ENCODE data around the gene ELOVL5.

The ELOVL5 gene

DNA sequence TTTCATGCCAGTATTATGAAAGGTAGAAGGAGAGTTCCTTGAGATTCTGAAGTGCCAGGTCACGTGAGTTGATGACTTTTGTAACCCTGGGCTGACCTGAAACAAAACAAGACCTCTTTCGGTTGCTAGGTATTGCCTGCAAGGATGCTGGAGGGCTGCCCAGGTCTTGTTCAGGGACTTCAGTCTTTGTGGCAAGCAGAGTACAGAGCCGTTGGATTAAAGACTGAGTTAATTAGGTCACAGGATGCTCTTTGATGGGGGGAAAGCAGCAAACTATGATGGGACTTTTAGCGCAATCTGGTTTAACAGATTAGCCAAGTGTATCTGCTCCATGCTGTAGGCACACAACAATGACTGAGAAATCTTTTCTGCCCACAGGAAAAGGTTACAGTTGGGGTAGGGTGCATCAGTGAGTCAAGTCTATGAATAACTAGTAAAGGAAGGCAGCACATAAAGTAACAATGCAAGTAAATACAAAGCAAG is 12.8 kb upstream of the ELOVL5 start:
- TF ChIP-seq POLR2AphosphoS5 (IDR thresholded peaks at IDR 0.05; ENCODE audit: low read depth, low read length) (no peak), TAF1 (IDR thresholded peaks at IDR 0.05; ENCODE audit: borderline replicate concordance, insufficient read depth, low read length) (no peak), FOXP2 (optimal IDR thresholded peaks at IDR 0.05; ENCODE audit: borderline replicate concordance, extremely low read depth, extremely low read length, insufficient read depth) (no peak), SIN3A (IDR thresholded peaks at IDR 0.05; ENCODE audit: borderline replicate concordance, insufficient read depth, low read length) (no peak)
- TF ChIP-seq, protein P1, sequence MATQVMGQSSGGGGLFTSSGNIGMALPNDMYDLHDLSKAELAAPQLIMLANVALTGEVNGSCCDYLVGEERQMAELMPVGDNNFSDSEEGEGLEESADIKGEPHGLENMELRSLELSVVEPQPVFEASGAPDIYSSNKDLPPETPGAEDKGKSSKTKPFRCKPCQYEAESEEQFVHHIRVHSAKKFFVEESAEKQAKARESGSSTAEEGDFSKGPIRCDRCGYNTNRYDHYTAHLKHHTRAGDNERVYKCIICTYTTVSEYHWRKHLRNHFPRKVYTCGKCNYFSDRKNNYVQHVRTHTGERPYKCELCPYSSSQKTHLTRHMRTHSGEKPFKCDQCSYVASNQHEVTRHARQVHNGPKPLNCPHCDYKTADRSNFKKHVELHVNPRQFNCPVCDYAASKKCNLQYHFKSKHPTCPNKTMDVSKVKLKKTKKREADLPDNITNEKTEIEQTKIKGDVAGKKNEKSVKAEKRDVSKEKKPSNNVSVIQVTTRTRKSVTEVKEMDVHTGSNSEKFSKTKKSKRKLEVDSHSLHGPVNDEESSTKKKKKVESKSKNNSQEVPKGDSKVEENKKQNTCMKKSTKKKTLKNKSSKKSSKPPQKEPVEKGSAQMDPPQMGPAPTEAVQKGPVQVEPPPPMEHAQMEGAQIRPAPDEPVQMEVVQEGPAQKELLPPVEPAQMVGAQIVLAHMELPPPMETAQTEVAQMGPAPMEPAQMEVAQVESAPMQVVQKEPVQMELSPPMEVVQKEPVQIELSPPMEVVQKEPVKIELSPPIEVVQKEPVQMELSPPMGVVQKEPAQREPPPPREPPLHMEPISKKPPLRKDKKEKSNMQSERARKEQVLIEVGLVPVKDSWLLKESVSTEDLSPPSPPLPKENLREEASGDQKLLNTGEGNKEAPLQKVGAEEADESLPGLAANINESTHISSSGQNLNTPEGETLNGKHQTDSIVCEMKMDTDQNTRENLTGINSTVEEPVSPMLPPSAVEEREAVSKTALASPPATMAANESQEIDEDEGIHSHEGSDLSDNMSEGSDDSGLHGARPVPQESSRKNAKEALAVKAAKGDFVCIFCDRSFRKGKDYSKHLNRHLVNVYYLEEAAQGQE (IDR thresholded peaks at IDR 0.05; ENCODE audit: insufficient read depth in 1 of 2, low read depth in 2 of 2, low read length in 2 of 2), result no peak

DNA sequence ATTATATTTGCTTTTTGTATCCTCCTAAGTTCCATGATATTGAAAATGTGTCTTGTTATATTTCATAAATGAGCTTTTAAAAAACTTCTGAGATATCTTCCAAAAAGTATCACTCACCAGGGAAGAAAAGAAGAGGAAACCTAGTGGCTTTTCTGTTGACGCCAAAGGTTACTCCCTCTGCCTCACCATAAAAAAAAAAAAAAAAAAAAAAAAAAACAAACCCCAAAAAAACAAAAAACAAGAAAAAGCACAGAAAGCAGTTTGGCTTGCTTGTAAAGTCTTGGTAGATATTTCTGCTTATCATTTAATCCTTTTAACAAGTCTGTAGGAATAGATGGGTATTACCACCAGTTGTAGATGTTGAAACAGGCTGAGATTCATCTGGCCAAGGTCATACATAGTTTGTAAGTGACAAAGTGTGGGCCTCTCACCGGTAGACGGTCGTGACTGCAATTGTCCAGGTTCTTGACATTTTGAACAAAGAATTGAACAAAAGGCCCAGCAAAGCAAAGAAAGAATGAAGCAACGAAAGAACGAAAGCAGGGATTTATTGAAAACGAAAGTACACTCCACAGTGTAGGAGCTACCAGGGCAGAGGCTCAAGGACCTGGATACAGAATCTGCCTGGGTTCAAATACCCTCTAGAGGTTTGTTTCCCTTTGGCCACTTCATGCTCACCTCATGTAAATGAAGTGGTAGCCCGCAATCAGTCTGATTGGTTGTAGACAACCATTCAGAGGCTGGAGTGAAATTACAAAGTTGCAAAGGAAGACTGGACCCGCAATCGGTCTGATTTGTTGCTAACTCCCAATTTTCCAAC is 11.6 kb upstream of the ELOVL5 start:
- TF ChIP-seq TAF1 (IDR thresholded peaks at IDR 0.05; ENCODE audit: borderline replicate concordance, insufficient read depth, low read length) (no peak), SIN3A (IDR thresholded peaks at IDR 0.05; ENCODE audit: borderline replicate concordance, insufficient read depth, low read length) (no peak), POLR2AphosphoS5 (IDR thresholded peaks at IDR 0.05; ENCODE audit: low read depth, low read length) (no peak), FOXP2 (optimal IDR thresholded peaks at IDR 0.05; ENCODE audit: borderline replicate concordance, extremely low read depth, extremely low read length, insufficient read depth) (no peak)
- TF ChIP-seq, protein P1 (IDR thresholded peaks at IDR 0.05; ENCODE audit: insufficient read depth in 1 of 2, low read depth in 2 of 2, low read length in 2 of 2), result no peak

DNA sequence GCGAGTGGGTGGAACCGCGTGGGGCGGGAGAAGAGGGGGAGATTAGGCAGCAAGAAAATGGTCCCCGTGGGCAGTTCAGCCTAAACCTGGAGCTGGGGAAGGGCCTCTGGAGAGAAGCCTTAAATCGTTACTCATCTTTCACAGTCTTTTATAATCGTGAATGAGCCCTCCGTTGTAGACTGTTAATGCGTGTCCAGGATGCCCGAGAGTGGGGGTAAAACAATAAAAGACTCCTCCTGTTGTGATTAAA is 11.0 kb upstream of the ELOVL5 start:
- TF ChIP-seq SIN3A (IDR thresholded peaks at IDR 0.05; ENCODE audit: borderline replicate concordance, insufficient read depth, low read length) (no peak), POLR2AphosphoS5 (IDR thresholded peaks at IDR 0.05; ENCODE audit: low read depth, low read length) (no peak), FOXP2 (optimal IDR thresholded peaks at IDR 0.05; ENCODE audit: borderline replicate concordance, extremely low read depth, extremely low read length, insufficient read depth) (no peak), TAF1 (IDR thresholded peaks at IDR 0.05; ENCODE audit: borderline replicate concordance, insufficient read depth, low read length) (no peak)
- TF ChIP-seq, protein P1 (IDR thresholded peaks at IDR 0.05; ENCODE audit: insufficient read depth in 1 of 2, low read depth in 2 of 2, low read length in 2 of 2), result no peak

DNA sequence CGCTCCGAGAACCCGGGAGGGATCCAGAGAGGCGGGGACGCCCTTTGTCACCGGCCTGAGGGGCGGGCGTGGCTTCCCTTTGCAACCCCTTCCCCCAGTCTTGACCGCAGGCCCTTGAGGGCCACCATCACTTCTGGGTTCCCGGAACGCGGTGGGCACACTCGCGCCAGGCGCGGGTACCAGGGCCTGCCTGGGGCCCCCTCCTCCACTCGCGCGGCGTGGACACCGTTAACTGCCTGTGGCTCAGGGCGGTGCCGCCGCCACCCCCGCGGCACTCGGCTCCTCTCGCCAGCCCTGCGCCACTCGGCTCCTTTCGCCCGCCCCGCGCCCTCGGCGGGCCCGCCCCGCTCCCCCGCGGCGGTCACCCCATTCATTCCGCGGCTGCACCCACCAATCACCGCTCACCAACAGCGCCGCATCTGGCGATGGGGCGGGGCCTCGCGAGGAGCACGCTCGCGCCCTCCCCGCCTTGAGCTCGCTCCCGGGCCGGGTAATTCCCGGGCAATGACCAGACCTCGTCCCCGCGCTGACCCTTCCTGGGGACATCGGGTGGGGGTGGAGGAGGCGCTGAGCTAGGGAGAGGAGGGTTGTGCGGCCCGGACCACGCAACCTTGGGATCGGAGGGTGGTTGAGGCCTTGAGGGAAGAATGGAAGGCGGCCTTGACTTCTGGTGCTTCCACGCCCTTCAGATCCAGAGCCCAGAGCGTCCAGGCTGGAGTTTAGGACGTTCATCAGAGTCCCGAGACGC is 10.5 kb upstream of the ELOVL5 start:
- TF ChIP-seq POLR2AphosphoS5 (IDR thresholded peaks at IDR 0.05; ENCODE audit: low read depth, low read length) (peak; percentile 71), SIN3A (IDR thresholded peaks at IDR 0.05; ENCODE audit: borderline replicate concordance, insufficient read depth, low read length) (no peak), TAF1 (IDR thresholded peaks at IDR 0.05; ENCODE audit: borderline replicate concordance, insufficient read depth, low read length) (peak; percentile 62; the same call in 1 of the 2 replicates), FOXP2 (optimal IDR thresholded peaks at IDR 0.05; ENCODE audit: borderline replicate concordance, extremely low read depth, extremely low read length, insufficient read depth) (no peak)
- TF ChIP-seq, protein P1 (IDR thresholded peaks at IDR 0.05; ENCODE audit: insufficient read depth in 1 of 2, low read depth in 2 of 2, low read length in 2 of 2), result 0 out of 4 replicates have a peak, but pooled peaks of 1 of the 2 experiments have one; percentile 15
